ENCODE results near the gene AOPEP.

Gene AOPEP

GRCh38 chr9:94919376-94920098 is 193.0 kb downstream of the AOPEP start:
- Histone ChIP-seq H3K27ac (no peak overlapping the region), H2AFZ (no peak overlapping the region), H3K36me3 (ENCODE audit: control insufficient read depth, insufficient read depth, low read length) (no peaks in the 10 kb centered on the region), H3K9me3 (ENCODE audit: control insufficient read depth, low read length) (no peaks in the 10 kb centered on the region), H3K4me2 (ENCODE audit: low read length) (no peak overlapping the region), H3K9ac (no peak overlapping the region), H3K4me3 (ENCODE audit: low read depth, low read length) (no peak overlapping the region), H3K4me1 (peaks cover 34% of the 10 kb centered on the region), H3K27me3 (ENCODE audit: control insufficient read depth, insufficient read depth, low read length) (no peaks in the 10 kb centered on the region), H3K79me2 (no peaks in the 10 kb centered on the region)
- TF ChIP-seq CTCF (IDR thresholded peaks at IDR 0.05), result no peak

GRCh38 chr9:94920420-94921091 is 194.1 kb downstream of the AOPEP start:
- H3K27me3 ChIP-seq (ENCODE audit: control insufficient read depth, insufficient read depth, low read length), result no peaks in the 10 kb centered on the region
- no peak overlapping the region for H3K4me3 ChIP-seq (ENCODE audit: low read depth, low read length)
- no peaks in the 10 kb centered on the region for H3K9me3 ChIP-seq (ENCODE audit: control insufficient read depth, low read length)
- no peaks in the 10 kb centered on the region for H3K79me2 ChIP-seq
- H3K27ac ChIP-seq, result no peak overlapping the region
- no peak for TF ChIP-seq CTCF (IDR thresholded peaks at IDR 0.05)
- no peak overlapping the region for H3K9ac ChIP-seq
- no peaks in the 10 kb centered on the region for H3K36me3 ChIP-seq (ENCODE audit: control insufficient read depth, insufficient read depth, low read length)
- H3K4me2 ChIP-seq (ENCODE audit: low read length), result no peak overlapping the region
- H3K4me1 ChIP-seq, result peaks cover 24% of the 10 kb centered on the region
- no peak overlapping the region for H2AFZ ChIP-seq

- Histone ChIP-seq H3K4me1 (peaks cover 22% of the 10 kb centered on the region), H3K27me3 (ENCODE audit: control insufficient read depth, insufficient read depth, low read length) (no peaks in the 10 kb centered on the region), H3K4me3 (ENCODE audit: low read depth, low read length) (no peak overlapping the region), H3K36me3 (ENCODE audit: control insufficient read depth, insufficient read depth, low read length) (no peaks in the 10 kb centered on the region), H3K9me3 (ENCODE audit: control insufficient read depth, low read length) (no peaks in the 10 kb centered on the region), H3K27ac (no peak overlapping the region), H3K4me2 (ENCODE audit: low read length) (no peak overlapping the region), H3K79me2 (no peaks in the 10 kb centered on the region), H2AFZ (no peak overlapping the region), H3K9ac (no peak overlapping the region)
- TF ChIP-seq CTCF (IDR thresholded peaks at IDR 0.05), result no peak
These were observed 194.6 kb downstream of the AOPEP start for GRCh38 chr9:94921092-94921471.

- no peak overlapping the region for H2AFZ ChIP-seq
- H3K4me1 ChIP-seq, result peaks cover 22% of the 10 kb centered on the region
- no peak for TF ChIP-seq CTCF (IDR thresholded peaks at IDR 0.05)
- no peak overlapping the region for H3K4me2 ChIP-seq (ENCODE audit: low read length)
- no peaks in the 10 kb centered on the region for H3K79me2 ChIP-seq
- no peak overlapping the region for H3K9ac ChIP-seq
- no peak overlapping the region for H3K27ac ChIP-seq
- H3K9me3 ChIP-seq (ENCODE audit: control insufficient read depth, low read length), result no peaks in the 10 kb centered on the region
- no peaks in the 10 kb centered on the region for H3K27me3 ChIP-seq (ENCODE audit: control insufficient read depth, insufficient read depth, low read length)
- H3K4me3 ChIP-seq (ENCODE audit: low read depth, low read length), result no peak overlapping the region
- no peaks in the 10 kb centered on the region for H3K36me3 ChIP-seq (ENCODE audit: control insufficient read depth, insufficient read depth, low read length)
These were observed 195.2 kb downstream of the AOPEP start for GRCh38 chr9:94921656-94922055.
